Astrocyte of the spinal cord (primary cell): ENCODE results near the gene SAPCD2.
"Not testable (repeated sequence)": the region's sequence is repeated elsewhere in the genome, so short reads cannot be mapped to it uniquely, and the experiment has no call there.

ENCODE experiments used
- DNase-seq: peaks from one replicate; pipeline ENCODE4 v3.0.0; 2011; ENCODE audit warnings: low read depth, low spot score
- H3K4me3 ChIP-seq: 2 replicates; pipeline ENCODE4 v1.5.1; 2011; ENCODE audit warnings: low read depth, mild to moderate bottlenecking, low read length, moderate library complexity
- CTCF ChIP-seq: IDR thresholded peaks from 2 replicates; pipeline ENCODE4 v1.5.1; 2012; ENCODE audit warnings: low read depth, mild to moderate bottlenecking, low read length, inconsistent platforms
- in situ Hi-C: cut with HindIII; loops from 2 replicates; pipeline ENCODE4 v1.10.0; 2017; ENCODE audit warnings: low sequenced_read_pairs

SAPCD2 gene

DNA sequence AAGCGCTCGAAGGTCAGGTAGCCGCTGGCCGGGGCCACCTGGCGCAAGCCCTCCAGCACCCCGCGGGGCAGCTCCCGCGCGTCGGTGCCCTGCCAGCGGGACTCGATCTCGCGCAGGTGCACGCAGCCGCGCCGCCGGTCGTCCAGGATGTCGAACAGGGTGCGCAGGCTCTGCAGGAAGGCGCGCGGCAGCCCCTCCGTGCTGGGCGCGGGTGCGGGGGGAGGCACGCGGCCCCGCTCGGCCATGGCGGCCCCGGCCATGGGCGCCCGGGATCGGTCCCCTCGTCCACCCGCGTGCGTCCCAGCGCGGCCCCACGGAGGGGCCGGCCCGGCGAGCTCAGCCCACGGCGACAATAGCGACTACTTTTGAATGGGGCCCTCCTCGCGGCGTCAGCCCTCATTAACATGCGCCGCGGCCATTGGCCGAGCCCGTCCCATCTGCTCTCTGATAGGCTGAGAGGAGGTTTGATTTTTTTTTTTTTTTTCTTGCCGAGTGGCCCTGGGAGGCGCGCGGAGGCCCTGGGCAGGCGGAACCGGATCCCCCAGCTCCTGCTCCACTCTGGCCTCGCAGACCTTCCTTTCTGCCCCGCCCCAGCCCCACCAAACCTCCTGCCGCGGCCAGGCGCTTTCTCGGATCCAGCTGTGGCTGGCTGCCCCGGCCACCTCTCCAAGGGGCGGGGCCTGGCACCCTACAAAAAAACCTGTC, at the start of gene SAPCD2:
TSS of gene SAPCD2 (minus strand) at position 357 of the 705 bp plus-strand sequence. CDS start at position 260, 97 bp downstream.
- in situ Hi-C loops: no loop called here
- peak within 1 kb of the TSS; percentile 43 for H3K4me3 ChIP-seq
- DNase-seq: peak; percentile 80
- no peak for TF ChIP-seq CTCF

GRCh38 chr9:137118092-137118603, 47.8 kb upstream of the SAPCD2 start:
- DNase-seq, in situ Hi-C loops, H3K4me3 ChIP-seq: not testable (repeated sequence)

DNA sequence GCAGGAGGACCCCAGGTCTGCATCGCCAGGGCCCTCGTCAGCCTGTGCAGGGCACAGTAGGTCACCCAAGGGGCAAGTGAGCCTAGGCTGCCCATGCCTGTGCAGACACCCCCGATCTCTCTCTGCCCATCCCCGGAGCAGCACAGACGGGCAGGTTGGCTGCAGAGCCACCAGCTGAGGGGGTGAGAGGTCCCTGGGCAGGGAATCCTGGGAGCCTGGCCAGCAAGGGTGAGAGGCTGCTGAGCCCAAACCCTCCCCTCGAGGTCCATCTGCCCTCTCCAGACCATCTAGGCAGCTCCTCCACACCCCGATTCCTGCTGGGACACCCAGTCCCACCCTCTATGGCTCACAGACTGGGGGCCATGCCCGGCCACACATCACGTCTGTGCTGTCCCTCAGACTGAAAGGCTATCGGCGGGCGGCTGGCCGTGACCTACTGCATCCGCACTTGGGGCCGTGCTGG, 46.9 kb upstream of the SAPCD2 start:
- no peak overlapping the region for H3K4me3 ChIP-seq
- no peak for DNase-seq
- no peak for TF ChIP-seq CTCF
- in situ Hi-C loops: no loop called here

DNA sequence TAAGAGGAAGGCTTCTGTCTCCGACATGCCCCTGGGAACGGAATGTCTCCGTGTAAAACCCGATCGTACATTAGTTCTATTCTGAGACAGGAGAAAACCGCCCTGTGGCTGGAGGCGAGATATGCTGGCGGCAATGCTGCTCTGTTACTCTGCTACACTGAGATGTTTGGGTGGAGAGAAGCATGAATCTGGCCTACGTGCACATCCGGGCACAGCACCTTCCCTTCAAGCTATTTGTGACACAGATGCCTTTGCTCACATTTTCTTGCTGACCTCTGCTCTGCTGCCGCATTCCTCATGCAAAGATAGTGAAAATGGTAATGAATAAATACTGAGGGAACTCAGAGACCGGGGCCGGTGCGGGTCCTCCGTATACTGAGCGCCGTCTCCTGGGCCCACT, 46.4 kb upstream of the SAPCD2 start:
- H3K4me3 ChIP-seq: no peak overlapping the region
- DNase-seq: no peak
- no peak for TF ChIP-seq CTCF
- in situ Hi-C loops: no loop called here

DNA sequence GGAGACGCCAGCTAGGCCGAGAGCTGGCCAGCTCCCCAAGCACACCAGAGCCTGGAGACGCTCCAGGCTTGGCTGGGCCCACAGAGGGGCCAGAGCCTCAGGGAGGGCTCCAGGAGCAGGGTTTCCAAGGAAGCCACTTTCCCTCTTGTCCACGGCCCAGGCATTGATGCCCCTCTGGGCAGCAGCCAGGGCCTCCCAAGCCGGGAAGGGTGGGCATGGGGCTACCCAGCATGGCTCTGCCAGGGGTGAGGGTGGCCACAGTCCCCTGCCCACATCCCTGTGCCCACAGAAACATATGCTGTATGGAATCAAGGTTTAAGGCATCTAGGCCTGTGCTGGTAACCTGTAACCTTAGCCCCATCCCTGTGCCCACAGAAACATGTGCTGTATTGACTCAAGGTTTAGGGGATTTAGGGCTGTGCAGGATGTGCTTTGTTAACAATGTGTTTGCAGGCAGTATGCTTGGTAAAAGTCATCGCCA, 45.7 kb upstream of the SAPCD2 start:
- H3K4me3 ChIP-seq: no peak overlapping the region
- in situ Hi-C loops: no loop called here
- TF ChIP-seq CTCF: no peak
- DNase-seq: no peak

DNA sequence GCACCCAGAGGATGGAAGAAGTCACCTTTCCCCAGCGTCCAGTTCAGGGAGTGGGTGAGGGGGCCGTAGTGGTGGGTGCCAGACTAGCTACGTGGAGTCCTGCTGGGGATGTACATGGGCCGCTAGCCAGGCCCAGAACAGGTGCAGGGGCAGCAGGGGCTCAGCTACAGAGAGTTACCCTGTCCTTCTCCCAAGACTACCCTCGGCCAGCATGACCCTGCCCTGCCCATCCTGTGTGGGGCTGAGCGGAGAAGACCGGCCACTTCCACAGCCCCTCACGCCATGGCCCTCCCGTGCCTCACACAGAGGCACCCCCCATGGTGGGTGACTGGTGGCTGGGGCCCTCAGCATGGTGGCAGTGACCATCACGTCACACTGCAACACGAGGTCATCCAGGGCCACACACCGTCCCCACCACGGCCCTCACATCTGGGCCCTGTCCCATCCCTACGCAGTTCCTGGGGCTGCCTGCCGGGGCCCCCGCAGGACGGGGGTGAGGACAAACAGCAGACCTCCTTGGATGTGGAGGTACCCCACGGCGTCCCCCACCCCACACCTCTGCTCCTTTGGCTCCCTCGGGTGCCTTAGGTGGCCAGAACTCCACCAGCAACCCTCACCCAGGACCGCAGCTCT, 45.2 kb upstream of the SAPCD2 start:
- no peak overlapping the region for H3K4me3 ChIP-seq
- no peak for TF ChIP-seq CTCF
- in situ Hi-C loops: no loop called here
- DNase-seq: no peak
